Endodermal cell (in vitro differentiated cells): ENCODE data around the gene COL6A3. TPM values are rescaled to one million over a fixed set of nuclear protein-coding genes. Genes with fewer than 3 reads are reported as not detected.

Source experiments
- DNase-seq: peaks from one replicate; pipeline ENCODE4 v3.0.0-alpha.2; 2017
- H3K27ac ChIP-seq: 2 replicates; pipeline ENCODE4 v1.5.1; 2013; ENCODE audit warnings: mild to moderate bottlenecking, low read depth, low read length, moderate library complexity
- H3K27me3 ChIP-seq: 2 replicates; pipeline ENCODE4 v1.6.1; 2013; ENCODE audit warnings: mild to moderate bottlenecking, low read length, moderate library complexity; ENCODE audit not compliant: insufficient read depth, control insufficient read depth, poor library complexity, severe bottlenecking
- H3K36me3 ChIP-seq: 2 replicates; pipeline ENCODE4 v1.7.0; 2013; ENCODE audit warnings: mild to moderate bottlenecking, low read length, moderate library complexity; ENCODE audit not compliant: control insufficient read depth, insufficient read depth
- H3K4me1 ChIP-seq: one replicate; pipeline ENCODE4 v1.7.0; 2013; ENCODE audit warnings: low read length; ENCODE audit not compliant: control insufficient read depth, insufficient read depth
- H3K4me3 ChIP-seq: 2 replicates; pipeline ENCODE4 v1.5.1; 2013; ENCODE audit warnings: mild to moderate bottlenecking, low read length, moderate library complexity
- H3K9ac ChIP-seq: 2 replicates; pipeline ENCODE4 v1.6.1; 2013; ENCODE audit warnings: mild to moderate bottlenecking, low read length, moderate library complexity; ENCODE audit not compliant: poor library complexity, severe bottlenecking; ENCODE audit errors: extremely low read depth
- H3K9me3 ChIP-seq: 2 replicates; pipeline ENCODE4 v1.6.1; 2013; ENCODE audit warnings: mild to moderate bottlenecking, low read length, moderate library complexity; ENCODE audit not compliant: control insufficient read depth
- H3K27ac Mint-ChIP-seq: 2 replicates; pipeline ENCODE4 v1.8.0; 2020; ENCODE audit warnings: mixed read lengths
- H3K27me3 Mint-ChIP-seq: 2 replicates; pipeline ENCODE4 v1.8.0; 2021; ENCODE audit warnings: mild to moderate bottlenecking, mixed read lengths; ENCODE audit not compliant: insufficient read depth
- H3K36me3 Mint-ChIP-seq: 2 replicates; pipeline ENCODE4 v1.8.0; 2020; ENCODE audit warnings: low read depth, mixed read lengths
- H3K4me1 Mint-ChIP-seq: 2 replicates; pipeline ENCODE4 v1.8.0; 2020; ENCODE audit warnings: mixed read lengths
- H3K4me3 Mint-ChIP-seq: 2 replicates; pipeline ENCODE4 v1.8.0; 2020; ENCODE audit warnings: mild to moderate bottlenecking, moderate library complexity, mixed read lengths
- H3K9me3 Mint-ChIP-seq: 2 replicates; pipeline ENCODE4 v1.8.0; 2020; ENCODE audit warnings: mild to moderate bottlenecking, mixed read lengths
- WGBS, 2 experiments: methylation state at CpG; one replicate each; pipeline versions ENCODE4 v1.1.5 to v1.1.7; 2013; ENCODE audit warnings: missing lambda C conversion rate in 2 of 2, mixed read lengths in 1 of 2; ENCODE audit not compliant: insufficient coverage in 1 of 2, insufficient read length in 1 of 2; 5-methylcytosine and 5-hydroxymethylcytosine counted together
- total RNA-seq, 2 donors: library from RNA; stranded (reverse); fragmentation: NEBNext Ultra II Directional in 1 of 2; extraction: Animal tissue kit (Norgen Biotek cat#: 25700) in 1 of 2; gene quantifications; 2 replicates in 1 of 2; 3 replicates in 1 of 2; pipeline ENCODE4 v1.2.1, GENCODE V29; 2021
- TF ChIP-seq, protein P1 (sequence below): fragments of 200-600 bp; sonication (generic); conservative IDR thresholded peaks from 2 replicates; pipeline ENCODE4 v1.5.0; 2021; ENCODE audit warnings: antibody characterized with exemption, mild to moderate bottlenecking

The COL6A3 gene
- total RNA-seq, 2 donors from 2014 or later, result 0.40 to 1.2 TPM

GRCh38 chr2:237300739-237301138 lies 113.2 kb downstream of the COL6A3 start:
- Mint-ChIP-seq H3K4me1 (peaks cover 3% of the 10 kb centered on the region), H3K4me3 (no peak overlapping the region), H3K36me3 (no peaks in the 10 kb centered on the region), H3K9me3 (peaks cover 33% of the 10 kb centered on the region), H3K27ac (no peak overlapping the region), H3K27me3 (peaks cover 2% of the 10 kb centered on the region)
- 93 to 94% methylated on average over 5 of the region's 5 CpGs for WGBS, 2 experiments
- no peaks in the 10 kb centered on the region for H3K36me3 ChIP-seq
- H3K27me3 ChIP-seq, result no peaks in the 10 kb centered on the region
- H3K9me3 ChIP-seq, result peaks cover 11% of the 10 kb centered on the region
- no peak overlapping the region for H3K4me3 ChIP-seq
- TF ChIP-seq, protein P1, sequence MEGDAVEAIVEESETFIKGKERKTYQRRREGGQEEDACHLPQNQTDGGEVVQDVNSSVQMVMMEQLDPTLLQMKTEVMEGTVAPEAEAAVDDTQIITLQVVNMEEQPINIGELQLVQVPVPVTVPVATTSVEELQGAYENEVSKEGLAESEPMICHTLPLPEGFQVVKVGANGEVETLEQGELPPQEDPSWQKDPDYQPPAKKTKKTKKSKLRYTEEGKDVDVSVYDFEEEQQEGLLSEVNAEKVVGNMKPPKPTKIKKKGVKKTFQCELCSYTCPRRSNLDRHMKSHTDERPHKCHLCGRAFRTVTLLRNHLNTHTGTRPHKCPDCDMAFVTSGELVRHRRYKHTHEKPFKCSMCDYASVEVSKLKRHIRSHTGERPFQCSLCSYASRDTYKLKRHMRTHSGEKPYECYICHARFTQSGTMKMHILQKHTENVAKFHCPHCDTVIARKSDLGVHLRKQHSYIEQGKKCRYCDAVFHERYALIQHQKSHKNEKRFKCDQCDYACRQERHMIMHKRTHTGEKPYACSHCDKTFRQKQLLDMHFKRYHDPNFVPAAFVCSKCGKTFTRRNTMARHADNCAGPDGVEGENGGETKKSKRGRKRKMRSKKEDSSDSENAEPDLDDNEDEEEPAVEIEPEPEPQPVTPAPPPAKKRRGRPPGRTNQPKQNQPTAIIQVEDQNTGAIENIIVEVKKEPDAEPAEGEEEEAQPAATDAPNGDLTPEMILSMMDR, result no peak
- H3K27ac ChIP-seq, result no peak overlapping the region
- DNase-seq, result no peak
- H3K4me1 ChIP-seq, result no peaks in the 10 kb centered on the region
- no peak overlapping the region for H3K9ac ChIP-seq

GRCh38 chr2:237299906-237300305 lies 114.1 kb downstream of the COL6A3 start:
- H3K9me3 ChIP-seq, result peaks cover 11% of the 10 kb centered on the region
- Mint-ChIP-seq H3K27ac (no peak overlapping the region), H3K4me1 (peaks cover 3% of the 10 kb centered on the region), H3K4me3 (no peak overlapping the region), H3K27me3 (peaks cover 2% of the 10 kb centered on the region), H3K36me3 (no peaks in the 10 kb centered on the region), H3K9me3 (peaks cover 33% of the 10 kb centered on the region)
- H3K4me1 ChIP-seq, result no peaks in the 10 kb centered on the region
- no peaks in the 10 kb centered on the region for H3K27me3 ChIP-seq
- no peak for DNase-seq
- H3K27ac ChIP-seq, result no peak overlapping the region
- 75 to 76% methylated on average over 2 to 3 of the region's 3 CpGs for WGBS, 2 experiments
- H3K9ac ChIP-seq, result no peak overlapping the region
- no peaks in the 10 kb centered on the region for H3K36me3 ChIP-seq
- TF ChIP-seq, protein P1, result no peak
- no peak overlapping the region for H3K4me3 ChIP-seq

- Mint-ChIP-seq H3K36me3 (no peaks in the 10 kb centered on the region), H3K4me1 (peaks cover 3% of the 10 kb centered on the region), H3K9me3 (peaks cover 22% of the 10 kb centered on the region), H3K27ac (no peak overlapping the region), H3K27me3 (peaks cover 2% of the 10 kb centered on the region), H3K4me3 (no peak overlapping the region)
- no peak overlapping the region for H3K9ac ChIP-seq
- WGBS, 2 experiments, result 94 to 100% methylated on average over 7 to 10 of the region's 10 CpGs
- no peaks in the 10 kb centered on the region for H3K36me3 ChIP-seq
- H3K27ac ChIP-seq, result no peak overlapping the region
- H3K4me3 ChIP-seq, result no peak overlapping the region
- TF ChIP-seq, protein P1, result no peak
- peaks cover 6% of the 10 kb centered on the region for H3K9me3 ChIP-seq
- no peaks in the 10 kb centered on the region for H3K4me1 ChIP-seq
- no peaks in the 10 kb centered on the region for H3K27me3 ChIP-seq
- DNase-seq, result no peak
These were observed 115.5 kb downstream of the COL6A3 start for GRCh38 chr2:237298151-237299118.
